ENCODE measurements around the gene AKT2.

The AKT2 gene

GRCh38 chr19:40249201-40249600 lies 35.9 kb downstream of the AKT2 start:
- DNase-seq: no peak

GRCh38 chr19:40247735-40248262 lies 37.3 kb downstream of the AKT2 start:
- DNase-seq: no peak

- no peak for DNase-seq
Observed at GRCh38 chr19:40247178-40247577, 38.0 kb downstream of the AKT2 start.

- no peak for DNase-seq
Observed at GRCh38 chr19:40246292-40247073, 38.7 kb downstream of the AKT2 start.

DNA sequence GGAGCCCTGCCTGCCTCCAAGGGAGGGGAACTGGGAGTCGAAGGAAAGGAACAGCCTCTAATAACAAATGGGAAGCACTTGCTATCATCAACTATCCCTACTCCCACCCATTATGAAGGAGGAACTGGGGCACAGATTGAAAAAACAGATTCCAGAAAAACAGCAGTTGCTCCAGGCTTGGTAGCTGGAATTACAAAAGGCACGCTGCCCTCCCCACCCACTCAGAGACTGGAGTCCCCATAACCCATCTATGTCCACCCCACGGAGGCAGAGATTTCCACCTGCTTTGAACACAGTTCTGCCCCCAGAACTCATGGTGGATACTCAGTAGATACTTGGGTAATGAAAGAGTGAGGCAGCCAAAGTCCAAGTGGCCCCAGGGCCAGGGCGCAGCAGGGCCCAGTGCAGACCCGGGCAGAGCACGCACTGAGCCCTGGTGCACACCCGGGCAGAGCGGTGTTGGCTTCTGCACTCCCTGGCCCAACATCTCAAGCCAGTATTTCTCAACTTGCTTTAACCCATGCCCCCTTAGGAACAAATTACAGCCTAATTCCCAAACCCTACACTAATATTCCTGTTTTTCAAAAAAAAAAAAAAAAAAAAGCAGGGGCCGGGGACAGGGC lies 39.5 kb downstream of the AKT2 start:
- DNase-seq: no peak

DNA sequence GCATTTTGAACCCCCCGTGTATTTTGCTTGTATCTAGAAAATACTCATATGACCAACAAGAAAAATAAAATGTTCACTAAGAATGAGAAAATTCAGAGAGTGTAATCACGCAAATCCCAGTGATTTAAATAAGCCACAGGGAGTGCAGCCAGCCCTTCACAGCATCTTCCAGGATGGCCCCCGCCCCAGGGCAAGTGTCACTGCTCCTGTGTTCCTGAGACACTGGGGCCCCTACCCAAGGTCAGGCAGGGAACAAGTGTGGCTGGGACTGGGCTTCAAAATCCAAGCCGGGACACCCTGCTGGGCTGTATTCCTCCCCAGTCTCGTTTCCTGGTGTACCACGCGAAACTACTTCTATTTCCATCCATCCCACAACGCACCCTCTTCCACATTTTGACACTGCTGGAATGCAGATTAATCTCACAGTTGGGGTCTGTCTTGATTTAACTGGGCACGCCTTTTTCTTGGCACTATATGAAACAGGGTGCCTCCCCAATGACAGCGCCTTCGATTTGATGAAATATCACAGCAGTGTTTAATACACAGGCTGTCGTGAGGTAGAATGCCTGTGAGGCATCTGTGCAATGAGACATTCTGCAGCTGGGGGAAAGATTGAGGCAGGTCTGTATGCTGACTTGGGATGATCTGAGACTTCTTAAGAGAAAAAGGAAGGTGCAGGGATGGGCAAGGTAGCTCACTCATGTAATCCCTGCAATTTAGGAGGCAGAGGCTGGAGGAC lies 40.4 kb downstream of the AKT2 start:
- DNase-seq: no peak

DNA sequence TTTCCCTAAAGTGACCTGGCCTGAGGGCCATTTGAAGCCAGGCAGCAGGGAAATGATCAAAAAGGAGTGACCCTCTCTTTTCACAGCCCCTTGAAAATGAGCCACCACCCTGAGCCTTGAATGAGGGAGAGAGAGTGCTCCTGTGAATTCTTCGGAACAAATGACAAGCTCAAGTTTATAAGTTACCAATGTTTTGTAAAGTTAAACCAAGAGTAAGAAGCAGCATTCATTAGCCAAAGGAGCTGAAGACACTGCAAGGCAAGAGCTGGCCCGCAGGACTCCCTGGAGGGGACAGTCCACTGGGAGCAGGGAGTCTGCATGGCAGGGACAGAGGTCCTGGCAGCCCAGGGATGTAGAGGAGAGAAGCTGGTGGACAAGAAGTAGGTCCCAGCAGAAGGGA lies 42.0 kb downstream of the AKT2 start:
- no peak for DNase-seq

- no peak for DNase-seq
Observed at GRCh38 chr19:40242480-40242879, 42.7 kb downstream of the AKT2 start.

GRCh38 chr19:40241809-40242384 lies 43.2 kb downstream of the AKT2 start:
- no peak for DNase-seq

GRCh38 chr19:40241125-40241808 lies 43.9 kb downstream of the AKT2 start:
- no peak for DNase-seq

- DNase-seq: no peak
Observed at GRCh38 chr19:40240332-40240731, 44.8 kb downstream of the AKT2 start.

DNA sequence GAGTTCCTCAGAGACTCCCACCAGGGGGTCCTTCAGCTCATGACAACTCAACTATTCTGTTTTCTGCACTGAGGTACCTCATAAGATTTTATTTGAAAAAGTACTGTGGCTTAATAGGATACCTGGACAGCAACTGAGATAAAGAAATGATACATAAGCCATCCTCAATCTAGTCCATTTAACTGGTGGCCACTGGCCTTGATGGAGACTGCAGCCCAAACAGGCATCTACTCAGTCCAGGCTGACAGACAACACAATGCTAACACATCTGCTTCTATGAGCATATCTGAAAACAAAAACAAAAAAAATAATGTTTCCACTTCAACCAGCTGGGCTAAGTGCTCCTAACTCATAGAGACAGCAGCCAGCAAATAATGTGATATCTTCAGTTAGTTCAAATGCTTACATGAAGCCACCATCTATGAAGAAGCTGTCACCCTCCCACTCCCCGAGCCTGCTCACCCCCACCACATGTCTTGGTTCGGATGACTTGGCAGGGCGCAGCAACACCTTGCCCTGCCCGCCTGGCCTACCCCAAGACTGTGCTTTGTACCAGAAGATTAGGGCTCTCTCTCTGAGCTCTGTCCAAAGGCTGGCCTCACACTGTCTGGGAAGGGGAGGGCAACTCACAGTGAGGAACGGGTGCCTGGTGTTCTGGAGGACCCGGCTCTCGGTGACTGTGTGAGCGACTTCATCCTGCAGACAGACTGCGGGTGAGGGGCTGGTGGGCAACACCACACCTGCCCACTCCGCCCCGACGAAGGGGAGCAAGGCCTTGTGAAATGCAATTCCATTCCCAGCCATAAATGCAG lies 45.5 kb downstream of the AKT2 start:
- no peak for DNase-seq

DNA sequence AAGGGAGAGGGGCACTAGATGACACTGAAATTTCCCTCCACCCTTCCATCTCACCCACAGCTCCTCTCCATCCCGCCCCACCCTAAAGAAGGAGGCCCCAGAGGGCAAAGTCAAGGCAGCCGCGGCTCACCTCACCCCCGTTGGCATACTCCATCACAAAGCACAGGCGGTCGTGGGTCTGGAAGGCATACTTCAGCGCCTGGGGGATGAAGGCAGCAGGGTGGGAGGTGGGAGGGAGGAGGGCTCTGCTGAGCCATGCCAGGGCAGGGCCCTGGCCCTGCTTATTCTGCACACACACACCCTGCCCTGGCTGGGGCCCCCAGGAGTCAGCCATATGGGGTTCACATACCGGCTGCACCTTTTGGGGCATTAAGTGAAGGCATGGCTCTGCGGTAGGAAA lies 46.4 kb downstream of the AKT2 start:
- DNase-seq: no peak

- DNase-seq: no peak
Observed at GRCh38 chr19:40237791-40238190, 47.4 kb downstream of the AKT2 start.

DNA sequence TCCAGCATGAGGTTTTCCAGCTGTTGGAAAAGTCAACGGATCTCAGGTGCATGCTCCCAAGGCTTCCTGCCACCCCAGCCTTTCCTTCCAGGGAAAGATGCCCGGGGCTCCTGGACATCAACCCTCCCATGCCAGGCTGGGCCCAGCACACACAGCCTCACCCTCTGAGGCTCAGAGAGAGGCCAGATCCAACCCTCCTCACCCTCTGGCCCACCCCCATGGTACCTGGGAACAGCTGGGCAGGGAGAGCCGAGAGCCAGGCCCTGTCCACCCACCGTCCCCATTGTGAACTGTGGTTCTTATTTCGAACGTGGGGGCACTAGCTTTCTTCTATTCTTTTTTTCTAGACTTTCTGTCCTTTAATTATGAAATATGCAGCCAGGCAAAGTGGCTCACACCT lies 48.8 kb downstream of the AKT2 start:
- no peak for DNase-seq

GRCh38 chr19:40236026-40236355 lies 49.2 kb downstream of the AKT2 start:
- no peak for DNase-seq

GRCh38 chr19:40235238-40236025 lies 49.7 kb downstream of the AKT2 start:
- DNase-seq: no peak

DNA sequence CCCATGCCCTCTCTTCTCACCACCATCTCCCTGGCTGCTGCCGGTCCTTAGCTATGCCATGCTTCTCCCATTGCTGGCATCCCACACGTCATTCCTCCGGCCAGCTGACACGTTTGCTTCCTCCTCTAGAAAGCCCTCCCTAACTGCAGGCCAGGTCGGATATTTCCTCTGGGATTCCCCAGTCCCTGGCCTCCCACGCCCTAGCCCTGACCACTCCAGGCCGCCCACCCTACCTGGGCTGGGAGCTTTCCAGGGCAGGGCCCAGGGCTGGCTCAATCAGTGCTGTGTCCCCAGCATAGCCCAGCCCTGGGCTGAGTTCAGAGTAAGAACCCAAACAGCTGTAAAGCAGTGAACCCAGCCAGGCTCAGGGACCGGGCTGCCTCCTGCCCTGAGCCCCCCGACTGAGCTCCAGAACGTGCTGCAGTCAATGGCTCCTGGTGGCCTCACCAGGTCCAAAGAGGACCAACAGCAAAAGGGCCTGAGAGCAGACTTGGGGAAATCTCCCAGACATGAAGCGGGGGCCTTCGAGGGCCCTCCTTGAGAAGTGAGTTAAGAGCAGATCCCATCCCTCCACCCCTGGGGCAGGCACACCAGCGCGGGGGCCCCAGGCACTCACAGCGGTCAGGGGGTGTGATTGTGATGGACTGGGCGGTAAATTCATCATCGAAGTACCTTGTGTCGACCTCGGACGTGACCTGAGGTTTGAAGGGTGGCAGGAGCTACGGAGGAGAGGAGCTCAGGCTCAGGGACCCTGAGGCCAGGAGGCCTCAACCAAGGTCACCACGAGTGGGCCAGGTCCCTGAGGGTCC lies 50.5 kb downstream of the AKT2 start:
- no peak for DNase-seq

- no peak for DNase-seq
Observed at GRCh38 chr19:40233811-40234389, 51.2 kb downstream of the AKT2 start.

Data from SIG-M5 (cell line).